BJ (cell line): ENCODE results near the gene ZAP70. TPM values are rescaled to one million over a fixed set of nuclear protein-coding genes. Genes with fewer than 3 reads are reported as not detected.

Source experiments
- CTCF ChIA-PET: fragments of 350-600 bp; formaldehyde crosslinking; extraction: SDS; loops from one replicate; lab custom pipeline; 2021; ENCODE audit warnings: antibody characterized with exemption, inconsistent platforms; lab: Yijun Ruan, JAX
- POLR2A ChIA-PET: fragments of 300-600 bp; sonication (Branson Sonifier 250); formaldehyde crosslinking; extraction: SDS; loops from one replicate; lab custom pipeline; 2021; ENCODE audit warnings: antibody characterized with exemption; lab: Charles Lee
- DNase-seq: peaks from one replicate; pipeline ENCODE4 v3.0.0-alpha.2; 2011; ENCODE audit warnings: low read depth
- H3K27me3 ChIP-seq: 2 replicates; pipeline ENCODE4 v1.6.0; 2011; ENCODE audit warnings: low read length; ENCODE audit not compliant: control insufficient read depth, insufficient read depth
- H3K36me3 ChIP-seq: 2 replicates; pipeline ENCODE4 v1.5.1; 2011; ENCODE audit warnings: low read length; ENCODE audit not compliant: control insufficient read depth, insufficient read depth
- H3K4me3 ChIP-seq: 2 replicates; pipeline ENCODE4 v1.5.1; 2011; ENCODE audit warnings: low read depth, mild to moderate bottlenecking, control low read depth, low read length
- polyA plus RNA-seq: library from polyadenylated mRNA; depleted of rRNA; stranded (reverse); fragments of >200 nt; gene quantifications from 2 replicates; pipeline ENCODE4 v1.2.3, GENCODE V29; 2011
- TF ChIP-seq, protein P1 (sequence below): IDR thresholded peaks from 2 replicates; pipeline ENCODE4 v1.5.1; 2011; ENCODE audit warnings: low read depth, mild to moderate bottlenecking, control low read depth, inconsistent platforms, low read length, moderate library complexity; ENCODE audit not compliant: insufficient read depth

ZAP70 gene
- polyA plus RNA-seq, 1 experiment, result 0.16 TPM

DNA sequence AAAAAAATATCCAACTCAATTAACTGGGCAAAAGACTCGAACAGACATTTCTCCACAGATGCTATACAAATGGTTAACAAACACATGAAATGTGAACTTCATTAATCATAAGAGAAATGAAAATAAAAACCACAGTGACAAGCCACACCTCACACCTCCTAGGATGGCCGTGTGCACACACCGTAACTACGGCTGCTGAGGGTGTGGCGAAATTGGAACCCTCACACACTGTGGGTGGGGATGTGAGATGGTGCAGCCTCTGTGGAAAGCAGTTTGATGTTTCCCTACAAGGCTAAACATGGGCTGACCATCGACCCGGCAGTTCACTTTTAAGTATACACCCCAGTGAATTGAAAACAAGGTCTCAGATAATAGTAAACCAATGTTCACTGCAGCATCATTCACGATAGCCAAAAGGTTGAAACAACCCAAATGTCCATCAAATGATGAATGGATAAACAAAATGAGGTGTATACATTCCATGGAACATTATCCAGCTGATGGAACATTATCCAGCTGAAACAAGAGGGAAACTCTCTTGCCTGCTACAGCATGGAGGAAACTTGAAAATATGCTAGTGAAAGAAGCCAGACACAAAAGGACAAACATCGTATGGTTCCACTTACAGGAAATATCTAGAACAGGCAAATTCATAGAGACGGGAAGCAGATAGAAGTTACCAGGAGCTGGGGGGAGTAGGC, 32.2 kb downstream of the ZAP70 start:
- DNase-seq, result no peak
- H3K36me3 ChIP-seq, result no peaks in the 10 kb centered on the region
- no peak overlapping the region for H3K4me3 ChIP-seq
- TF ChIP-seq, protein P1, sequence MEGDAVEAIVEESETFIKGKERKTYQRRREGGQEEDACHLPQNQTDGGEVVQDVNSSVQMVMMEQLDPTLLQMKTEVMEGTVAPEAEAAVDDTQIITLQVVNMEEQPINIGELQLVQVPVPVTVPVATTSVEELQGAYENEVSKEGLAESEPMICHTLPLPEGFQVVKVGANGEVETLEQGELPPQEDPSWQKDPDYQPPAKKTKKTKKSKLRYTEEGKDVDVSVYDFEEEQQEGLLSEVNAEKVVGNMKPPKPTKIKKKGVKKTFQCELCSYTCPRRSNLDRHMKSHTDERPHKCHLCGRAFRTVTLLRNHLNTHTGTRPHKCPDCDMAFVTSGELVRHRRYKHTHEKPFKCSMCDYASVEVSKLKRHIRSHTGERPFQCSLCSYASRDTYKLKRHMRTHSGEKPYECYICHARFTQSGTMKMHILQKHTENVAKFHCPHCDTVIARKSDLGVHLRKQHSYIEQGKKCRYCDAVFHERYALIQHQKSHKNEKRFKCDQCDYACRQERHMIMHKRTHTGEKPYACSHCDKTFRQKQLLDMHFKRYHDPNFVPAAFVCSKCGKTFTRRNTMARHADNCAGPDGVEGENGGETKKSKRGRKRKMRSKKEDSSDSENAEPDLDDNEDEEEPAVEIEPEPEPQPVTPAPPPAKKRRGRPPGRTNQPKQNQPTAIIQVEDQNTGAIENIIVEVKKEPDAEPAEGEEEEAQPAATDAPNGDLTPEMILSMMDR, result no peak
- ChIA-PET POLR2A (no interaction called here), CTCF (interaction anchor here (1.1 kb wide), 1 partner anchor 54 kb away, joined by 4 read pairs; no protein-coding TSS in a partner anchor)
- H3K27me3 ChIP-seq, result no peaks in the 10 kb centered on the region

DNA sequence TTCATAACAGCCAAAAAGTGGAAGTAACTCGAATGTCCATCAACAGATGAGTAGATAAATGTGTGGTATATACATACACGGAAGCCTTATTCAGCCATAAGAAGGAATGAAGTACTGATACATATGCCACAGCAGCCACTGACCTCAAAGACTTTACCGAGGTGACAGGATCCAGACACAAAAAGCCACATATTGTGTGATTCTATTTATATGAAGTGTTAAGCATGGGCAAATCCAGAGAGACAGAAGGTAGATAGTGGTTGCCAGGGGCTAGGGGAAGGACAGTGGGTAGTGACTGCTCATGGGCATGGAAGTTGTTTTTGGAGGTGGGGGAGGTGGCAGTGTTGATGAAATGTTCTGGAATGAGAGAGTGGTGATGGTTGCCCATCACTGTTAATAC, 33.9 kb downstream of the ZAP70 start:
- no peak for DNase-seq
- no peaks in the 10 kb centered on the region for H3K36me3 ChIP-seq
- ChIA-PET POLR2A (no interaction called here), CTCF (no interaction called here)
- H3K4me3 ChIP-seq, result no peak overlapping the region
- TF ChIP-seq, protein P1, result no peak
- no peaks in the 10 kb centered on the region for H3K27me3 ChIP-seq

DNA sequence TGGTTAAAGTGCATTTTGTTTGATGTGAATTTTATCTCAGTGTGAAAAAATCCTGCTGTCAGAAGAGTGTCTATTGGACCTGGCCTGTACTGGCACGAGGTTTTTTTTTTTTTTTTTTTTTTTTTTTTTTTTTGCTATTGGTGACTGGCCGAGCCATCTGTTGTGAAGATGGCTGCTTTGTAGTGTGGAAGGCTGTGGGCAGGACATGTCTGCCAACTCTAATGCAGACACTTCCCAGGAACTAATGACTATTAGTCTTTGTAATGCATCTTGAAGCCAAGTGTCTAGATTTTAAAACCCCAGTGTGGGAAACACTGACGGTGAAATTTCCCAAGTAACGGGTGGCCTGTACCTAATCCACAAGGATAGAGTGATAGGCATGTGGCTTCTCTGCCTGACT, 34.3 kb downstream of the ZAP70 start:
- ChIA-PET CTCF (no interaction called here), POLR2A (no interaction called here)
- TF ChIP-seq, protein P1, result no peak
- peak; percentile 4 for DNase-seq
- Histone ChIP-seq H3K4me3 (no peak overlapping the region), H3K36me3 (no peaks in the 10 kb centered on the region), H3K27me3 (no peaks in the 10 kb centered on the region)

DNA sequence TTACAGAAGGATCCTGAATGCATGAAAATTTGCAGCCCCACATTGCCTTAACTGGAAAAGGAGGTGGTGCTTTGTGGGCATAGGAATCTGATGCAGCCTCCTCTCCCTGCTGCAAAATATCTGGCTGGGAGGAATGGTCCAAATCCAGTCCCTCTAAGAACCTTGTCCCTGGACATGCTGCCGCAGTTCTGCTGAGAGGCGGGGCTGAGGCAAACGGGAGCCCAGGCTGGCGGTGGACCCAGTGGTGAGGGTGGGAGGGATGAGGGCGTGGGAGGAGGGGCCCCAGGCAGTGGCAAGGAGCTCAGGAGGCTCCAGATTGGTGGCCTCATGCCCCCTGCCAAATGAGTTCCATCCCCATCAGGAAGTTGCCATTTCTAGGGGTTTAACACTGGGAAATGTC, 36.2 kb downstream of the ZAP70 start:
- CTCF ChIA-PET, result no interaction called here
- no peak for DNase-seq
- TF ChIP-seq, protein P1, result no peak
- Histone ChIP-seq H3K4me3 (no peak overlapping the region), H3K27me3 (no peaks in the 10 kb centered on the region), H3K36me3 (no peaks in the 10 kb centered on the region)
- POLR2A ChIA-PET, result no interaction called here

DNA sequence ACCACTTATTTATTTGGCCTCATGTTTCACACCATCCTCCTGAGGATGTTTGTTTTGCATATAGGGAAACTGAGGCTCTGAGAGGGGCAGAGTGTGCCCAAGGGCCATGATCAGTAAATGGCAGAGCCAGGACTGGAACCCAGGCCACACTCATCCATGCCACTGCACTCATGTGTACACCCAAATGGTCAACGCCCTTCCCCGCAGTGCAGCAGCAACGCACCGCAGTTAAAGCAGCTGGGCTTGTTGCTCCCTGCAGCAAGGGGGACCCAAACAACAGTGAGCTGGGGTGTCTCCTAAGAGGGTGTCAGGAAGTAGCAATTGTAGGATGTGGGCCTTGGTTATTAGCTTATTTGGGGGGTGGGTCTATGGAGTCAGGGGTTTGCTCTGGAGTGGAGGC, 36.6 kb downstream of the ZAP70 start:
- no peak for DNase-seq
- CTCF ChIA-PET, result interaction anchor here (1.7 kb wide), 1 partner anchor 10 kb away, joined by 5 read pairs; no protein-coding TSS in a partner anchor
- TF ChIP-seq, protein P1, result no peak

More for the DNA sequence above, 36.6 kb downstream of the ZAP70 start:
- POLR2A ChIA-PET, result no interaction called here
- Histone ChIP-seq H3K36me3 (0 out of 2 replicates have a peak, but pooled peaks cover 1% of the 10 kb centered on the region), H3K27me3 (no peaks in the 10 kb centered on the region), H3K4me3 (no peak overlapping the region)
